ENCODE measurements around the gene KCTD8.
"Not testable (repeated sequence)": the region's sequence is repeated elsewhere in the genome, so short reads cannot be mapped to it uniquely, and the experiment has no call there.

Gene KCTD8

GRCh38 chr4:44320833-44321232 lies 127.8 kb downstream of the KCTD8 start:
- no peak for DNase-seq

- DNase-seq = no peak
Observed at GRCh38 chr4:44319129-44319528, 129.5 kb downstream of the KCTD8 start.

GRCh38 chr4:44313702-44314101 lies 134.9 kb downstream of the KCTD8 start:
- no peak for DNase-seq

GRCh38 chr4:44287505-44287904 lies 161.1 kb downstream of the KCTD8 start:
- DNase-seq = no peak

- no peak for DNase-seq
Observed at GRCh38 chr4:44279469-44279868, 169.1 kb downstream of the KCTD8 start.

- DNase-seq = no peak
Observed at GRCh38 chr4:44279066-44279465, 169.5 kb downstream of the KCTD8 start.

GRCh38 chr4:44257461-44257860 lies 191.1 kb downstream of the KCTD8 start:
- no peak for DNase-seq

GRCh38 chr4:44256414-44256813 lies 192.2 kb downstream of the KCTD8 start:
- no peak for DNase-seq

GRCh38 chr4:44237643-44238042 lies 211.0 kb downstream of the KCTD8 start:
- DNase-seq = no peak

GRCh38 chr4:44235897-44236296 lies 212.7 kb downstream of the KCTD8 start:
- DNase-seq = no peak

- DNase-seq = no peak
Observed at GRCh38 chr4:44232262-44232661, 216.3 kb downstream of the KCTD8 start.

GRCh38 chr4:44231006-44231405 lies 217.6 kb downstream of the KCTD8 start:
- no peak for DNase-seq

GRCh38 chr4:44228326-44228725 lies 220.3 kb downstream of the KCTD8 start:
- no peak for DNase-seq

- DNase-seq = no peak
Observed at GRCh38 chr4:44221407-44221806, 227.2 kb downstream of the KCTD8 start.

- no peak for DNase-seq
Observed at GRCh38 chr4:44210750-44211149, 237.9 kb downstream of the KCTD8 start.

GRCh38 chr4:44196796-44197195 lies 251.8 kb downstream of the KCTD8 start:
- no peak for DNase-seq

GRCh38 chr4:44194365-44194764 lies 254.2 kb downstream of the KCTD8 start:
- DNase-seq = no peak

GRCh38 chr4:44186850-44187246 lies 261.8 kb downstream of the KCTD8 start:
- DNase-seq = no peak

- DNase-seq = no peak
Observed at GRCh38 chr4:44186096-44186849, 262.3 kb downstream of the KCTD8 start.

- DNase-seq = not testable (repeated sequence)
Observed at GRCh38 chr4:44181491-44182349, 266.9 kb downstream of the KCTD8 start.

- not testable (repeated sequence) for DNase-seq
Observed at GRCh38 chr4:44167766-44168165, 280.8 kb downstream of the KCTD8 start.

- DNase-seq = no peak
Observed at GRCh38 chr4:44165938-44166337, 282.7 kb downstream of the KCTD8 start.

- no peak for DNase-seq
Observed at GRCh38 chr4:44162538-44163270, 285.9 kb downstream of the KCTD8 start.

- DNase-seq = no peak
Observed at GRCh38 chr4:44161756-44162155, 286.9 kb downstream of the KCTD8 start.
